Uterus (tissue), 4 donors: ENCODE results near the gene SMOC2. TPM values are rescaled to one million over a fixed set of nuclear protein-coding genes. Genes with fewer than 3 reads are reported as not detected.

ENCODE experiments used
- DNase-seq, 2 donors: peaks; one replicate each; pipeline ENCODE4 v3.0.0-alpha.2; 2019 to 2020
- H3K27ac ChIP-seq, 2 donors: fragments of 200-600 bp; sonication (generic); 1 replicate in 1 of 2; 2 replicates in 1 of 2; pipeline ENCODE4 v1.5.1; 2016 to 2018
- H3K27me3 ChIP-seq, 2 donors: fragments of 200-600 bp; sonication (generic); one replicate each; pipeline ENCODE4 v1.5.1; 2018 to 2019; ENCODE audit warnings: control low read depth in 1 of 2
- H3K36me3 ChIP-seq, 2 donors: fragments of 200-600 bp; sonication (generic); one replicate each; pipeline ENCODE4 v1.5.1; 2019; ENCODE audit warnings: control low read depth in 1 of 2
- H3K4me1 ChIP-seq, 2 donors: fragments of 200-600 bp; sonication (generic); one replicate each; pipeline ENCODE4 v1.5.1; 2018 to 2019; ENCODE audit warnings: control low read depth in 1 of 2
- H3K4me3 ChIP-seq, 2 donors: fragments of 200-600 bp; sonication (generic); 1 replicate in 1 of 2; 2 replicates in 1 of 2; pipeline ENCODE4 v1.5.1; 2018 to 2019; ENCODE audit warnings: mild to moderate bottlenecking in 1 of 2
- H3K9me3 ChIP-seq, 2 donors: fragments of 200-600 bp; sonication (generic); one replicate each; pipeline ENCODE4 v1.5.1; 2019; ENCODE audit warnings: control low read depth in 1 of 2
- POLR2A ChIP-seq, 2 donors: fragments of 450-650 bp; IDR thresholded peaks; one replicate each; pipeline ENCODE4 v1.6.1; 2016; ENCODE audit warnings: antibody characterized with exemption in 2 of 2, mild to moderate bottlenecking in 1 of 2, moderate library complexity in 1 of 2
- intact Hi-C: fragments of 100-400 bp; cut with DNase I; formaldehyde crosslinking; loops from one replicate; pipeline ENCODE4 v1.15.1; 2023; ENCODE audit warnings: low total_unique reads
- total RNA-seq, 4 donors: library from RNA; depleted of rRNA in 3 of 4; stranded (reverse); fragments of >200 nt in 3 of 4; gene quantifications; one replicate each; pipeline versions ENCODE4 v1.1.0 to v1.2.4, GENCODE V29; 2014 to 2023
- TF ChIP-seq, protein P1 (sequence below), 4 experiments: fragments of 200-600 bp in 2 of 4; fragments of 450-650 bp in 2 of 4; sonication (generic) in 2 of 4; IDR thresholded peaks; one replicate each; pipeline ENCODE4 v1.5.1; 2016 to 2019; ENCODE audit warnings: antibody characterized with exemption in 4 of 4, mild to moderate bottlenecking in 2 of 4, moderate library complexity in 1 of 4
- donor health status: DM: yes; HTN: yes; CAD: no.

SMOC2 gene
- total RNA-seq, 4 donors from 2014 or later: 98.2 to 139 (median 121) TPM

DNA sequence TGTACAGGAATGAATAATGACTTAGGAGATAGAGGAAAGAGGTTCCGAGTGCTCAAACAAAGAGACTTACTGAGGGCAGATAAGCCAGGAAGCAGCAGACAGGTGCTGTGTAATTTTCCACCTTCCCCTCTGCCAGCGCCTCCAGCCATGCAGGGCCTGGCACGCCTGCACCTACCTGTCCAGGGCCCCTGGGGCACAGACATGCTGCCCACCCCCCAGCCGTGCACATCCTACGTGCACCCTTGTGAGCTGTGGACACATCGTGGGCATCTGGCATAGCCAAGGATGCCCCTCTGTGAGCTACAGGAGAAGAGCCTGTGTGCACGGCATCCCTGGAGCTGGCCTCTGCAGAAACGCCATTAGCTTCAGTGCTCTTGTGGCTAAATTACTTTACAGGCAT, 7.1 kb upstream of the SMOC2 start:
- intact Hi-C loops: no loop called here
- no peak for DNase-seq

DNA sequence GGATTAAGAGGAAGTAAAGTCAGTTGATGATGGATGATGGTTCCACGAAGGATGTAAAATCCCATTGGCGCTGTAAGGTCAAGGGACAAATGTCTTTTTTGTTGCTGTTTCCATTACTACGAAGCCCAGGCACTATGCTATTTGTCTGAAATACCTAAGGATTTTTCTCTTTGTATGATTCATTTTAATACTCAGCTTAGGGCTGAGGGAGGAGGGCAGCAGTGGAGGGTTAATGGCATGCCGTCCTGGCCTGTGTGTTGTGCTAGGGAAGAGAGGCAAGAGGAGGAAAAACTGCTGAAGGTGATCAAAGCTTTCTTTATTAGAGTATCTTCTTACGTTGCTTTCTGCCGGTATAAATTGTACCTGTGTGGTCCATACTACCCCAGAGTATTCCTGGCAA, 6.5 kb upstream of the SMOC2 start:
- no peak for DNase-seq
- TF ChIP-seq, protein P1, sequence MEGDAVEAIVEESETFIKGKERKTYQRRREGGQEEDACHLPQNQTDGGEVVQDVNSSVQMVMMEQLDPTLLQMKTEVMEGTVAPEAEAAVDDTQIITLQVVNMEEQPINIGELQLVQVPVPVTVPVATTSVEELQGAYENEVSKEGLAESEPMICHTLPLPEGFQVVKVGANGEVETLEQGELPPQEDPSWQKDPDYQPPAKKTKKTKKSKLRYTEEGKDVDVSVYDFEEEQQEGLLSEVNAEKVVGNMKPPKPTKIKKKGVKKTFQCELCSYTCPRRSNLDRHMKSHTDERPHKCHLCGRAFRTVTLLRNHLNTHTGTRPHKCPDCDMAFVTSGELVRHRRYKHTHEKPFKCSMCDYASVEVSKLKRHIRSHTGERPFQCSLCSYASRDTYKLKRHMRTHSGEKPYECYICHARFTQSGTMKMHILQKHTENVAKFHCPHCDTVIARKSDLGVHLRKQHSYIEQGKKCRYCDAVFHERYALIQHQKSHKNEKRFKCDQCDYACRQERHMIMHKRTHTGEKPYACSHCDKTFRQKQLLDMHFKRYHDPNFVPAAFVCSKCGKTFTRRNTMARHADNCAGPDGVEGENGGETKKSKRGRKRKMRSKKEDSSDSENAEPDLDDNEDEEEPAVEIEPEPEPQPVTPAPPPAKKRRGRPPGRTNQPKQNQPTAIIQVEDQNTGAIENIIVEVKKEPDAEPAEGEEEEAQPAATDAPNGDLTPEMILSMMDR (IDR thresholded peaks at IDR 0.05): no peak
- no peak for TF ChIP-seq POLR2A (IDR thresholded peaks at IDR 0.05)
- Histone ChIP-seq H3K4me3 (no peak overlapping the region), H3K9me3 (no peaks in the 10 kb centered on the region), H3K4me1 (no peaks in the 10 kb centered on the region), H3K27ac (no peak overlapping the region), H3K27me3 (no peaks in the 10 kb centered on the region), H3K36me3 (no peaks in the 10 kb centered on the region)
- intact Hi-C loops: no loop called here

More for the DNA sequence above, 7.1 kb upstream of the SMOC2 start:
- Histone ChIP-seq H3K4me1 (no peaks in the 10 kb centered on the region), H3K27ac (no peak overlapping the region), H3K27me3 (no peaks in the 10 kb centered on the region), H3K4me3 (no peak overlapping the region), H3K36me3 (no peaks in the 10 kb centered on the region), H3K9me3 (no peaks in the 10 kb centered on the region)
- no peak for TF ChIP-seq POLR2A (IDR thresholded peaks at IDR 0.05)
- TF ChIP-seq, protein P1 (IDR thresholded peaks at IDR 0.05): no peak

DNA sequence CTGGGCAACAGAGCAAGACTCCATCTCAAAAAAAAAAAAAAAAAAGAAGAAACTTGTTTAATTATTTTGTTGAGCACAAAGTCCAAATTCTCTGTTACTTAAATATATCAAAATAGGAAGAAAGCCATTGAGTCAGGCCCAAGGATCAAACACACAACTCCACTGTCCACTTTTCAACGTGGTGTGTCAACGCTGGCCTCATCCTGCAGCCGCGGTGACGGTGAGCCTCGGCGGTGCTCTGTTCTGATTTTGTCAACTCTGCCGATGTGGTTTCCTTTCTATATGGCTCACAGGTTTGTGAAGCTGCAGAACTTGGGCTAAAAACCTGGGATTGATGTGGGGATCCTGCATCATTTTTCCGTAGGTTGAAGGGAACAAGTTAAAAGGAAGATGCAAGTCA, 3.2 kb upstream of the SMOC2 start:
- Histone ChIP-seq H3K9me3 (no peaks in the 10 kb centered on the region), H3K4me1 (no peaks in the 10 kb centered on the region), H3K36me3 (no peaks in the 10 kb centered on the region), H3K27me3 (no peaks in the 10 kb centered on the region), H3K4me3 (no peak overlapping the region), H3K27ac (no peak overlapping the region)
- no peak for DNase-seq
- intact Hi-C loops: no loop called here
- TF ChIP-seq POLR2A (IDR thresholded peaks at IDR 0.05): no peak
- TF ChIP-seq, protein P1 (IDR thresholded peaks at IDR 0.05): no peak

DNA sequence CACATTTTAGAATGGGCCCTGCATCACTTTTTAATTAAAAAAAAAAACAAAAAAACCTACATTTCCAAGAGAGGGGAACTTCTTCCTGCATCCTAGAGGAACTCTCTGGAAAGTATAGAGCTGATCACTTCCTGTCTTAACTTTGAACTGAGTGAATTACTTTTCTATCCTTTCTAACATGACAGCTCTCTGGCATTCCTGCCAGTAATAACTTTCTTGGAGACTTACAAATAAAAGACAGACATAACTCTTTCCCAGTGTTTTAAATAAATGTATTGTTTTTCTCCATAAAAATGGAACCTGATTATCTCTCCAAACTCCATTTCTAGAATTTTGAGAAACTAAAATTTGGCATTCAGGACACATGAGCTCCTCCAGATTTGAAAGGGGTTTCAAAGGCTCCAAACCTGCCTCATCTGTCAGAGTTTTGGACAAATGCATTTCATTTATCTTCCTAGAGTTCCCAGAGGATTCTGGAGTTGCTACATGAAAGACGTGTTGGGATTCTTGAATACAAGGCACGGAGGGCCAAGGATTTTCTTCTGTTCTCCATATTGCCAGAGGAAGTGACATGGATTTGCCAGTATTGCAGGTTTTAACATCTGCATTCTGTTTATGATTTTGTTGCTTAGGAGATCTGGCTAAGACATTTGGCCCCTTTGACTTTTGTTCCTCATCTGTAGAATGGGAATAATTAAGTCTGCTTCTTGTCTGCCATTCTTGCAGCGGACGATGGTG, 2.0 kb upstream of the SMOC2 start:
- peak overlapping the region; percentile 22 to 85 for H3K27ac ChIP-seq
- DNase-seq: no peak
- no peak overlapping the region for H3K4me3 ChIP-seq
- no peaks in the 10 kb centered on the region for H3K4me1 ChIP-seq
- no peaks in the 10 kb centered on the region for H3K36me3 ChIP-seq
- H3K27me3 ChIP-seq: no peaks in the 10 kb centered on the region
- H3K9me3 ChIP-seq: no peaks in the 10 kb centered on the region
- no peak for TF ChIP-seq POLR2A (IDR thresholded peaks at IDR 0.05)
- TF ChIP-seq, protein P1 (IDR thresholded peaks at IDR 0.05): no peak
- intact Hi-C loops: no loop called here

- intact Hi-C loops: loop anchor here (10.0 kb wide), 1 partner anchor 65 kb away; no protein-coding TSS in a partner anchor
- no peak for TF ChIP-seq POLR2A (IDR thresholded peaks at IDR 0.05)
- TF ChIP-seq, protein P1 (IDR thresholded peaks at IDR 0.05): no peak
- no peaks in the 10 kb centered on the region for H3K27me3 ChIP-seq
- H3K27ac ChIP-seq: peak overlapping the region; percentile 78 to 85
- H3K36me3 ChIP-seq: no peaks in the 10 kb centered on the region
- peak overlapping the region in 1 of 2 donors; percentile 62 for H3K4me3 ChIP-seq
- H3K9me3 ChIP-seq: no peaks in the 10 kb centered on the region
- no peaks in the 10 kb centered on the region for H3K4me1 ChIP-seq
- no peak for DNase-seq
Measured at GRCh38 chr6:168439794-168440450, 1.1 kb upstream of the SMOC2 start.
